Thyroid gland (tissue), 4 donors: ENCODE measurements around the gene TRAF3IP1.

ENCODE experiments used
- CTCF ChIP-seq, 6 experiments: fragments of 200-600 bp in 3 of 6; fragments of 450-650 bp in 3 of 6; sonication (generic) in 3 of 6; IDR thresholded peaks; one replicate each; pipeline ENCODE4 v1.5.1; 2016 to 2019; ENCODE audit warnings: antibody characterized with exemption in 6 of 6, mild to moderate bottlenecking in 2 of 6, inconsistent platforms in 1 of 6, moderate library complexity in 1 of 6
- POLR2A ChIP-seq, 2 donors: fragments of 450-650 bp; IDR thresholded peaks; one replicate each; pipeline ENCODE4 v1.6.1; 2017; ENCODE audit warnings: antibody characterized with exemption in 2 of 2, mild to moderate bottlenecking in 2 of 2, moderate library complexity in 1 of 2

- TF ChIP-seq CTCF (IDR thresholded peaks at IDR 0.05) (no peak), POLR2A (IDR thresholded peaks at IDR 0.05) (no peak)
Measured at GRCh38 chr2:238322001-238322411, 1.7 kb downstream of the TRAF3IP1 start.
